H1 (cell line): ENCODE data around the gene DPT. TPM values are rescaled to one million over a fixed set of nuclear protein-coding genes. Genes with fewer than 3 reads are reported as not detected.

Source experiments
- CTCF ChIA-PET: fragments of 300-600 bp; sonication (Branson Sonifier 250); formaldehyde crosslinking; loops from one replicate; lab custom pipeline; 2021; ENCODE audit not compliant: partially characterized antibody; lab: Charles Lee
- POLR2A ChIA-PET: fragments of 300-600 bp; sonication (Branson Sonifier 250); formaldehyde crosslinking; loops from one replicate; lab custom pipeline; 2021; ENCODE audit warnings: inconsistent platforms; ENCODE audit not compliant: partially characterized antibody; lab: Charles Lee
- DNase-seq, 2 experiments: peaks; one replicate each; pipeline versions ENCODE4 v3.0.0 to v3.0.0-alpha.2; 2010 to 2022; ENCODE audit warnings: low spot score in 2 of 2, low read depth in 1 of 2, mixed read lengths in 1 of 2
- FAIRE-seq: peaks from 2 replicates; lab custom pipeline; 2011; peaks lifted over from hg19 to GRCh38; lab: Jason Lieb, UNC
- H2AFZ ChIP-seq: 2 replicates; pipeline ENCODE4 v1.8.1; 2012; ENCODE audit warnings: low read length, inconsistent platforms
- H2AK5ac ChIP-seq: 2 replicates; pipeline ENCODE4 v1.6.1; 2013; ENCODE audit warnings: low read depth, low read length
- H2BK120ac ChIP-seq: replicated peaks from 2 replicates; pipeline ENCODE3; 2013; ENCODE audit warnings: low read depth, low read length, inconsistent platforms
- H2BK12ac ChIP-seq: 2 replicates; pipeline ENCODE4 v1.6.1; 2013; ENCODE audit warnings: low read depth, low read length
- H2BK15ac ChIP-seq: 2 replicates; pipeline ENCODE4 v1.6.1; 2013; ENCODE audit warnings: low read length
- H2BK20ac ChIP-seq: 2 replicates; pipeline ENCODE4 v1.6.1; 2013; ENCODE audit warnings: low read length
- H2BK5ac ChIP-seq: 2 replicates; pipeline ENCODE4 v1.6.1; 2013; ENCODE audit warnings: low read depth, low read length
- H3K14ac ChIP-seq: 2 replicates; pipeline ENCODE4 v1.6.1; 2013; ENCODE audit warnings: inconsistent platforms; ENCODE audit not compliant: insufficient read length
- H3K18ac ChIP-seq: 2 replicates; pipeline ENCODE4 v1.6.1; 2013; ENCODE audit warnings: low read length; ENCODE audit errors: extremely low read depth
- H3K23ac ChIP-seq: 2 replicates; pipeline ENCODE4 v1.6.1; 2013; ENCODE audit warnings: inconsistent platforms; ENCODE audit not compliant: insufficient read length
- H3K23me2 ChIP-seq: 2 replicates; pipeline ENCODE4 v1.6.1; 2013; ENCODE audit warnings: low read depth, low read length
- H3K27ac ChIP-seq: 2 replicates; pipeline ENCODE4 v1.6.1; 2011; ENCODE audit warnings: low read depth, low read length, inconsistent platforms
- H3K27me3 ChIP-seq, 4 experiments: replicated peaks in 1 of 4; 1 replicate in 1 of 4; 2 replicates in 3 of 4; pipeline versions ENCODE4 v1.6.1 to v1.8.1; 2011 to 2013; ENCODE audit warnings: low read length in 3 of 4, mild to moderate bottlenecking in 3 of 4, inconsistent platforms in 2 of 4, mixed read lengths in 2 of 4, moderate library complexity in 1 of 4; ENCODE audit not compliant: control insufficient read depth in 3 of 4, insufficient read depth in 3 of 4; ENCODE audit errors: extremely low read depth in 1 of 4
- H3K36me3 ChIP-seq, 4 experiments: 2 replicates each; pipeline versions ENCODE4 v1.6.1 to v1.8.1; 2011 to 2013; ENCODE audit warnings: mild to moderate bottlenecking in 4 of 4, low read length in 3 of 4, moderate library complexity in 2 of 4, control low read depth in 1 of 4, inconsistent platforms in 1 of 4; ENCODE audit not compliant: insufficient read depth in 4 of 4, control insufficient read depth in 2 of 4
- H3K4ac ChIP-seq: replicated peaks from 2 replicates; pipeline ENCODE3; 2013; ENCODE audit warnings: low read length, low read depth, mixed read lengths, inconsistent platforms; ENCODE audit not compliant: insufficient read length
- H3K4me1 ChIP-seq, 4 experiments: replicated peaks in 1 of 4; 1 replicate in 1 of 4; 2 replicates in 3 of 4; pipeline versions ENCODE4 v1.6.1 to v1.8.1; 2011 to 2013; ENCODE audit warnings: low read length in 3 of 4, inconsistent platforms in 2 of 4, mixed read lengths in 1 of 4; ENCODE audit not compliant: insufficient read depth in 4 of 4, control insufficient read depth in 3 of 4
- H3K4me2 ChIP-seq, 2 experiments: 2 replicates each; pipeline versions ENCODE4 v1.6.1 to v1.8.1; 2011 to 2013; ENCODE audit warnings: low read depth in 2 of 2, low read length in 2 of 2, control low read depth in 1 of 2, inconsistent platforms in 1 of 2, mild to moderate bottlenecking in 1 of 2; ENCODE audit not compliant: insufficient read depth in 1 of 2
- H3K4me3 ChIP-seq, 4 experiments: fragments of 200-600, 300-600 bp in 1 of 4; sonication (generic), shearing (Covaris generic), sonication (Bioruptor Twin) in 1 of 4; 2 replicates each; pipeline versions ENCODE4 v1.5.1 to v1.8.1; 2011 to 2016; ENCODE audit warnings: low read length in 4 of 4, low read depth in 3 of 4, control low read depth in 2 of 4, inconsistent platforms in 2 of 4, mild to moderate bottlenecking in 2 of 4, mixed read lengths in 1 of 4, moderate library complexity in 1 of 4; ENCODE audit not compliant: insufficient read depth in 2 of 4; ENCODE audit errors: extremely low read depth in 1 of 4
- H3K56ac ChIP-seq: replicated peaks from 2 replicates; pipeline ENCODE3; 2013; ENCODE audit warnings: low read depth, mild to moderate bottlenecking, mixed read lengths, low read length, inconsistent platforms; ENCODE audit not compliant: insufficient read length
- H3K79me1 ChIP-seq: 2 replicates; pipeline ENCODE4 v1.6.1; 2013; ENCODE audit warnings: low read depth, low read length, control low read depth
- H3K79me2 ChIP-seq, 2 experiments: 2 replicates each; pipeline versions ENCODE4 v1.6.1 to v1.8.1; 2012 to 2013; ENCODE audit warnings: low read length in 2 of 2, mild to moderate bottlenecking in 2 of 2, inconsistent platforms in 1 of 2; ENCODE audit not compliant: insufficient read depth in 2 of 2, control insufficient read depth in 1 of 2
- H3K9ac ChIP-seq, 4 experiments: replicated peaks in 1 of 4; 1 replicate in 1 of 4; 2 replicates in 3 of 4; pipeline versions ENCODE4 v1.6.1 to v1.8.1; 2011 to 2013; ENCODE audit warnings: low read depth in 3 of 4, low read length in 3 of 4, control low read depth in 2 of 4, mild to moderate bottlenecking in 2 of 4, moderate library complexity in 2 of 4, inconsistent platforms in 1 of 4; ENCODE audit errors: extremely low read depth in 1 of 4
- H3K9me3 ChIP-seq, 2 experiments: 2 replicates each; pipeline versions ENCODE4 v1.6.1 to v1.8.1; 2012 to 2013; ENCODE audit warnings: mild to moderate bottlenecking in 2 of 2, moderate library complexity in 2 of 2, control low read depth in 1 of 2, inconsistent platforms in 1 of 2, low read depth in 1 of 2, low read length in 1 of 2, mixed read lengths in 1 of 2; ENCODE audit not compliant: insufficient read depth in 2 of 2
- H4K20me1 ChIP-seq, 2 experiments: replicated peaks in 1 of 2; 2 replicates each; pipeline versions ENCODE3 to v1.8.1; 2011 to 2013; ENCODE audit warnings: inconsistent platforms in 2 of 2, low read length in 2 of 2, mild to moderate bottlenecking in 1 of 2; ENCODE audit not compliant: insufficient read depth in 2 of 2, control insufficient read depth in 1 of 2
- H4K5ac ChIP-seq: 2 replicates; pipeline ENCODE4 v1.6.1; 2013; ENCODE audit warnings: low read length, low read depth, mixed read lengths, inconsistent platforms; ENCODE audit not compliant: insufficient read length
- H4K8ac ChIP-seq: 2 replicates; pipeline ENCODE4 v1.8.0; 2013; ENCODE audit warnings: mild to moderate bottlenecking, moderate library complexity, low read length, inconsistent platforms; ENCODE audit not compliant: insufficient read depth; ENCODE audit errors: extremely low read depth
- H4K91ac ChIP-seq: replicated peaks from 2 replicates; pipeline ENCODE3; 2013; ENCODE audit warnings: low read length, mixed read lengths, inconsistent platforms; ENCODE audit not compliant: insufficient read length
- BCL11A ChIP-seq, 2 experiments: IDR thresholded peaks; one replicate each; pipeline ENCODE4 v1.6.1; 2011; ENCODE audit warnings: low read depth in 2 of 2, low read length in 2 of 2, mild to moderate bottlenecking in 2 of 2
- BRCA1 ChIP-seq: IDR thresholded peaks from 2 replicates; pipeline ENCODE4 v1.6.1; 2012; ENCODE audit warnings: low read depth, low read length, improper control_type of control experiment
- CBX8 ChIP-seq: fragments of 300-800, 300-1000 bp; sonication (generic); IDR thresholded peaks from 2 replicates; pipeline ENCODE4 v1.7.1; 2016; ENCODE audit warnings: low read depth, low read length, borderline replicate concordance
- CTBP2 ChIP-seq: IDR thresholded peaks from 2 replicates; pipeline ENCODE4 v1.7.0; 2011; ENCODE audit warnings: borderline replicate concordance, mild to moderate bottlenecking, moderate library complexity, mixed read lengths, low read length; ENCODE audit not compliant: insufficient read depth, insufficient read length
- FOSL1 ChIP-seq: IDR thresholded peaks from 2 replicates; pipeline ENCODE4 v1.6.1; 2011; ENCODE audit warnings: mild to moderate bottlenecking, low read depth, low read length, moderate library complexity; ENCODE audit not compliant: insufficient read depth
- HDAC6 ChIP-seq: IDR thresholded peaks from one replicate; pipeline ENCODE4 v1.7.1; 2012; ENCODE audit warnings: low read depth, mild to moderate bottlenecking, inconsistent platforms, low read length, moderate library complexity
- KDM4A ChIP-seq: IDR thresholded peaks from one replicate; pipeline ENCODE4 v1.7.1; 2012; ENCODE audit warnings: low read depth, mild to moderate bottlenecking, moderate library complexity, low read length, inconsistent platforms; ENCODE audit not compliant: severe bottlenecking
- MAFK ChIP-seq: IDR thresholded peaks from 2 replicates; pipeline ENCODE4 v1.6.1; 2012; ENCODE audit warnings: low read depth, mild to moderate bottlenecking, improper control_type of control experiment, low read length
- PHF8 ChIP-seq: fragments of 200-600 bp; sonication (generic); conservative IDR thresholded peaks from 2 replicates; pipeline ENCODE4 v1.7.1; 2012; ENCODE audit warnings: low read depth, mild to moderate bottlenecking, inconsistent platforms, low read length, moderate library complexity
- RXRA ChIP-seq: IDR thresholded peaks from 2 replicates; pipeline ENCODE4 v1.6.1; 2011; ENCODE audit warnings: low read depth, mild to moderate bottlenecking, low read length, moderate library complexity; ENCODE audit not compliant: insufficient read depth
- SIN3A ChIP-seq, 2 experiments: IDR thresholded peaks in 1 of 2; conservative IDR thresholded peaks in 1 of 2; 2 replicates each; pipeline ENCODE4 v1.6.1; 2011 to 2012; ENCODE audit warnings: low read length in 2 of 2, improper control_type of control experiment in 1 of 2, low read depth in 1 of 2, mild to moderate bottlenecking in 1 of 2
- USF2 ChIP-seq: IDR thresholded peaks from 2 replicates; pipeline ENCODE4 v1.6.1; 2011; ENCODE audit warnings: low read length, improper control_type of control experiment
- WGBS, 2 experiments: shearing (Covaris generic) in 1 of 2; methylation state at CpG; one replicate each; pipeline versions ENCODE4 v1.1.6 to v1.1.7; 2013 to 2015; ENCODE audit warnings: low lambda C conversion rate in 2 of 2, mixed read lengths in 2 of 2, inconsistent platforms in 1 of 2, low coverage in 1 of 2, missing lambda C conversion rate in 1 of 2; ENCODE audit not compliant: insufficient replicate concordance in 2 of 2, insufficient coverage in 1 of 2, insufficient read length in 1 of 2; ENCODE audit errors: extremely low coverage in 1 of 2, missing lambda C conversion rate in 1 of 2; 5-methylcytosine and 5-hydroxymethylcytosine counted together
- polyA plus RNA-seq, 7 experiments: library from polyadenylated mRNA; depleted of rRNA in 3 of 7; stranded (reverse) in 5 of 7; unstranded in 2 of 7; fragments of >200 nt in 5 of 7; fragments of 200-250 nt in 2 of 7; gene quantifications; 1 replicate in 5 of 7; 2 replicates in 1 of 7; 4 replicates in 1 of 7; pipeline versions ENCODE4 v1.2.1 to v1.2.3, GENCODE V29; 2011 to 2013; ENCODE audit warnings: missing spikeins in 2 of 7, mixed read lengths in 2 of 7
- total RNA-seq: library from RNA; stranded (reverse); fragmentation: NEBNext Ultra II Directional; extraction: Animal tissue kit (Norgen Biotek cat#: 25700); gene quantifications from 2 replicates; pipeline ENCODE4 v1.2.1, GENCODE V29; 2021

Gene DPT
- total and polyA plus RNA-seq, 2 of the 8 experiments (the other 6 are each of a cell fraction or from before 2014, with no cell fraction given), result not detected

- H3K4me3 ChIP-seq, result no peak overlapping the region
- no peak overlapping the region for H4K91ac ChIP-seq
- no peak overlapping the region for H3K23ac ChIP-seq
- no peak overlapping the region for H3K4me2 ChIP-seq
- H3K4me1 ChIP-seq, result no peaks in the 10 kb centered on the region
- no peak overlapping the region for H3K4ac ChIP-seq
- no peak overlapping the region for H3K56ac ChIP-seq
- ChIA-PET CTCF (interaction anchor here (1.4 kb wide), 1 partner anchor 34 kb away, joined by 4 read pairs; no protein-coding TSS in a partner anchor), POLR2A (no interaction called here)
- H3K79me1 ChIP-seq, result no peaks in the 10 kb centered on the region
- no peak overlapping the region for H2BK5ac ChIP-seq
- H3K9me3 ChIP-seq, result no peaks in the 10 kb centered on the region
- no peak overlapping the region for H4K8ac ChIP-seq
- DNase-seq, result no peak
- H3K36me3 ChIP-seq, result no peaks in the 10 kb centered on the region
- H4K5ac ChIP-seq, result no peak overlapping the region
- no peaks in the 10 kb centered on the region for H3K27me3 ChIP-seq
- no peak overlapping the region for H3K14ac ChIP-seq
- no peak for FAIRE-seq
- no peaks in the 10 kb centered on the region; the same call in 1 of the 2 replicates for H3K23me2 ChIP-seq
- WGBS, 2 experiments, result 87% methylated on average over 4 of the region's 4 CpGs; no CpG with 5 or more reads in 1 of the 2 experiments
- no peak overlapping the region for H3K27ac ChIP-seq
- no peaks in the 10 kb centered on the region for H3K79me2 ChIP-seq
- no peak overlapping the region for H3K9ac ChIP-seq
- H4K20me1 ChIP-seq, result no peaks in the 10 kb centered on the region
- no peak overlapping the region for H2BK20ac ChIP-seq
- no peak overlapping the region for H2AK5ac ChIP-seq
- H2AFZ ChIP-seq, result no peak overlapping the region
- no peak overlapping the region for H2BK120ac ChIP-seq
- no peak overlapping the region for H3K18ac ChIP-seq
- H2BK12ac ChIP-seq, result no peak overlapping the region
- H2BK15ac ChIP-seq, result no peak overlapping the region
- TF ChIP-seq RXRA (no peak), HDAC6 (no peak), CBX8 (no peak), BRCA1 (no peak), PHF8 (no peak), BCL11A (IDR thresholded peaks at IDR 0.05; ENCODE audit: low read depth in 2 of 2, low read length in 2 of 2) (no peak), CTBP2 (no peak), USF2 (no peak), FOSL1 (no peak), MAFK (no peak), KDM4A (no peak), SIN3A (conservative IDR thresholded peaks at IDR 0.05 in 1 of 2, IDR thresholded peaks at IDR 0.05 in 1 of 2; ENCODE audit: low read depth in 1 of 2, low read length in 2 of 2) (no peak)
Measured at GRCh38 chr1:168771104-168771630, 42.2 kb upstream of the DPT start.
